ENCODE measurements around the gene CWC25. TPM values are rescaled to one million over a fixed set of nuclear protein-coding genes. Genes with fewer than 3 reads are reported as not detected.
"Not testable (repeated sequence)": the region's sequence is repeated elsewhere in the genome, so short reads cannot be mapped to it uniquely, and the experiment has no call there.

The CWC25 gene
- total RNA-seq, 1 experiment from 2014 or later, result 18.2 TPM

GRCh38 chr17:38789185-38789584 is 35.9 kb downstream of the CWC25 start:
- Histone ChIP-seq H3K36me3 (ENCODE audit: control insufficient read depth, insufficient read depth, low read length) (peaks cover 2% of the 10 kb centered on the region), H3K9me3 (no peaks in the 10 kb centered on the region), H3K27me3 (replicated peaks; ENCODE audit: control insufficient read depth, insufficient read depth, low read length) (no peaks in the 10 kb centered on the region; the same call in 1 of the 2 replicates), H3K4me3 (ENCODE audit: low read depth, low read length) (no peak overlapping the region), H3K4me1 (no peaks in the 10 kb centered on the region)
- no TSS peak for BruUV-seq (replicated peaks)
- DNase-seq, result no peak
- no peak overlapping the region for H3K27ac Mint-ChIP-seq (ENCODE audit: unreplicated experiment)
- H3K4me1 Mint-ChIP-seq (ENCODE audit: low read depth, unreplicated experiment), result peaks cover 3% of the 10 kb centered on the region
- peaks cover 25% of the 10 kb centered on the region for H3K36me3 Mint-ChIP-seq (ENCODE audit: insufficient read depth, unreplicated experiment)
- POLR2A ChIA-PET, result no interaction called here
- intact Hi-C loops (cut with micrococcal nuclease; ENCODE audit: unreplicated experiment), result no loop called here
- H3K27me3 Mint-ChIP-seq (ENCODE audit: insufficient read depth, unreplicated experiment), result no peaks in the 10 kb centered on the region
- CTCF ChIA-PET, result no interaction called here
- H3K4me3 Mint-ChIP-seq (ENCODE audit: unreplicated experiment), result no peak overlapping the region
- no peak for TF ChIP-seq CTCF (IDR thresholded peaks at IDR 0.05; ENCODE audit: insufficient read depth in 1 of 2, low read depth in 1 of 2, low read length in 1 of 2, severe bottlenecking in 1 of 2, unreplicated experiment in 1 of 2)
- H3K9me3 Mint-ChIP-seq (ENCODE audit: unreplicated experiment), result no peaks in the 10 kb centered on the region

GRCh38 chr17:38787999-38788398 is 37.1 kb downstream of the CWC25 start:
- H3K4me3 Mint-ChIP-seq (ENCODE audit: unreplicated experiment); H3K9me3 ChIP-seq; H3K4me1 Mint-ChIP-seq (ENCODE audit: low read depth, unreplicated experiment); H3K4me1 ChIP-seq; DNase-seq; H3K9me3 Mint-ChIP-seq (ENCODE audit: unreplicated experiment); H3K36me3 ChIP-seq (ENCODE audit: control insufficient read depth, insufficient read depth, low read length); intact Hi-C loops (cut with micrococcal nuclease; ENCODE audit: unreplicated experiment); H3K4me3 ChIP-seq (ENCODE audit: low read depth, low read length); POLR2A ChIA-PET; H3K27me3 Mint-ChIP-seq (ENCODE audit: insufficient read depth, unreplicated experiment); CTCF ChIA-PET; BruUV-seq (replicated peaks); H3K27ac Mint-ChIP-seq (ENCODE audit: unreplicated experiment); H3K27me3 ChIP-seq (replicated peaks; ENCODE audit: control insufficient read depth, insufficient read depth, low read length): not testable (repeated sequence)
- peaks cover 27% of the 10 kb centered on the region for H3K36me3 Mint-ChIP-seq (ENCODE audit: insufficient read depth, unreplicated experiment)

GRCh38 chr17:38786372-38786771 is 38.7 kb downstream of the CWC25 start:
- ChIA-PET CTCF (interaction anchor here (1.2 kb wide), 1 partner anchor 52 kb away, joined by 3 read pairs; no protein-coding TSS in a partner anchor), POLR2A (no interaction called here)
- Mint-ChIP-seq H3K9me3 (ENCODE audit: unreplicated experiment) (no peaks in the 10 kb centered on the region), H3K27me3 (ENCODE audit: insufficient read depth, unreplicated experiment) (no peaks in the 10 kb centered on the region), H3K27ac (ENCODE audit: unreplicated experiment) (no peak overlapping the region), H3K36me3 (ENCODE audit: insufficient read depth, unreplicated experiment) (peaks cover 21% of the 10 kb centered on the region), H3K4me3 (ENCODE audit: unreplicated experiment) (no peak overlapping the region), H3K4me1 (ENCODE audit: low read depth, unreplicated experiment) (no peaks in the 10 kb centered on the region)
- no peaks in the 10 kb centered on the region; the same call in 1 of the 2 replicates for H3K27me3 ChIP-seq (replicated peaks; ENCODE audit: control insufficient read depth, insufficient read depth, low read length)
- no peaks in the 10 kb centered on the region for H3K9me3 ChIP-seq
- BruUV-seq (replicated peaks), result no TSS peak
- peaks cover 3% of the 10 kb centered on the region for H3K36me3 ChIP-seq (ENCODE audit: control insufficient read depth, insufficient read depth, low read length)
- no peaks in the 10 kb centered on the region for H3K4me1 ChIP-seq
- DNase-seq, result no peak
- TF ChIP-seq CTCF (IDR thresholded peaks at IDR 0.05; ENCODE audit: insufficient read depth in 1 of 2, low read depth in 1 of 2, low read length in 1 of 2, severe bottlenecking in 1 of 2, unreplicated experiment in 1 of 2), result no peak
- no peak overlapping the region for H3K4me3 ChIP-seq (ENCODE audit: low read depth, low read length)
- intact Hi-C loops (cut with micrococcal nuclease; ENCODE audit: unreplicated experiment), result no loop called here

GRCh38 chr17:38783227-38783626 is 41.9 kb downstream of the CWC25 start:
- Mint-ChIP-seq H3K9me3 (ENCODE audit: unreplicated experiment) (no peaks in the 10 kb centered on the region), H3K4me3 (ENCODE audit: unreplicated experiment) (no peak overlapping the region), H3K36me3 (ENCODE audit: insufficient read depth, unreplicated experiment) (peaks cover 31% of the 10 kb centered on the region), H3K4me1 (ENCODE audit: low read depth, unreplicated experiment) (no peaks in the 10 kb centered on the region), H3K27ac (ENCODE audit: unreplicated experiment) (no peak overlapping the region), H3K27me3 (ENCODE audit: insufficient read depth, unreplicated experiment) (no peaks in the 10 kb centered on the region)
- Histone ChIP-seq H3K9me3 (no peaks in the 10 kb centered on the region), H3K27me3 (replicated peaks; ENCODE audit: control insufficient read depth, insufficient read depth, low read length) (no peaks in the 10 kb centered on the region; the same call in 1 of the 2 replicates), H3K4me3 (ENCODE audit: low read depth, low read length) (no peak overlapping the region), H3K4me1 (no peaks in the 10 kb centered on the region), H3K36me3 (ENCODE audit: control insufficient read depth, insufficient read depth, low read length) (peaks cover 6% of the 10 kb centered on the region)
- intact Hi-C loops (cut with micrococcal nuclease; ENCODE audit: unreplicated experiment), result no loop called here
- no peak for TF ChIP-seq CTCF (IDR thresholded peaks at IDR 0.05; ENCODE audit: insufficient read depth in 1 of 2, low read depth in 1 of 2, low read length in 1 of 2, severe bottlenecking in 1 of 2, unreplicated experiment in 1 of 2)
- BruUV-seq (replicated peaks), result no TSS peak
- ChIA-PET CTCF (no interaction called here), POLR2A (no interaction called here)
- no peak for DNase-seq
